22Rv1 (cell line): ENCODE results near the gene ZFP2.

Experiments
- H3K27ac ChIP-seq: fragments of 450-650 bp; 2 replicates; pipeline ENCODE4 v1.5.1; 2017
- CTCF ChIP-seq: fragments of 450-650 bp; IDR thresholded peaks from 2 replicates; pipeline ENCODE4 v1.5.1; 2017; ENCODE audit warnings: mild to moderate bottlenecking
- ZFX ChIP-seq: fragments of 450-650 bp; IDR thresholded peaks from 2 replicates; pipeline ENCODE4 v1.6.1; 2017; ENCODE audit warnings: antibody characterized with exemption, borderline replicate concordance

The ZFP2 gene

GRCh38 chr5:178931846-178932760 lies 36.4 kb downstream of the ZFP2 start:
- TF ChIP-seq CTCF (no peak), ZFX (no peak)
- no peak overlapping the region for H3K27ac ChIP-seq

GRCh38 chr5:178940569-178941360 lies 45.1 kb downstream of the ZFP2 start, which contains the start of gene ZNF454:
Gene ZNF454 (plus strand): TSS chr5:178941198. CDS start chr5:178942792, 1,594 bp downstream.
- no peak within 1 kb of the TSS for H3K27ac ChIP-seq
- no peak for TF ChIP-seq CTCF
- no peak for TF ChIP-seq ZFX

- H3K27ac ChIP-seq: no peak overlapping the region
- TF ChIP-seq CTCF (no peak), ZFX (no peak)
These were observed 45.6 kb downstream of the ZFP2 start for GRCh38 chr5:178941361-178941760.

- no peak for TF ChIP-seq CTCF
- no peak for TF ChIP-seq ZFX
- no peak overlapping the region for H3K27ac ChIP-seq
These were observed 69.8 kb downstream of the ZFP2 start for GRCh38 chr5:178965465-178966055.

GRCh38 chr5:178981381-178981780 lies 85.7 kb downstream of the ZFP2 start:
- TF ChIP-seq CTCF: no peak
- no peak overlapping the region for H3K27ac ChIP-seq
